ENCODE results near the gene FOXC2. TPM values are rescaled to one million over a fixed set of nuclear protein-coding genes. Genes with fewer than 3 reads are reported as not detected.
"Not testable (repeated sequence)": the region's sequence is repeated elsewhere in the genome, so short reads cannot be mapped to it uniquely, and the experiment has no call there.

Gene FOXC2
- total RNA-seq, 1 donor from 2014 or later, result not detected

GRCh38 chr16:86587487-86587886 is 20.9 kb downstream of the FOXC2 start:
- peaks cover 13% of the 10 kb centered on the region for H3K27me3 Mint-ChIP-seq
- H3K9me3 Mint-ChIP-seq, result no peaks in the 10 kb centered on the region
- DNase-seq, result no peak
- intact Hi-C loops (cut with micrococcal nuclease), result no loop called here
- no peak overlapping the region for H3K4me3 Mint-ChIP-seq
- H3K36me3 Mint-ChIP-seq (ENCODE audit: low read depth), result no peaks in the 10 kb centered on the region
- no peak overlapping the region for H3K27ac Mint-ChIP-seq
- no peaks in the 10 kb centered on the region for H3K4me1 Mint-ChIP-seq

GRCh38 chr16:86587955-86588354 is 21.3 kb downstream of the FOXC2 start:
- H3K9me3 Mint-ChIP-seq; H3K4me1 Mint-ChIP-seq; H3K4me3 Mint-ChIP-seq; H3K36me3 Mint-ChIP-seq (ENCODE audit: low read depth); H3K27ac Mint-ChIP-seq; DNase-seq; intact Hi-C loops (cut with micrococcal nuclease): not testable (repeated sequence)
- H3K27me3 Mint-ChIP-seq, result peaks cover 15% of the 10 kb centered on the region

- Mint-ChIP-seq H3K36me3 (ENCODE audit: low read depth) (no peaks in the 10 kb centered on the region), H3K4me1 (peaks cover 3% of the 10 kb centered on the region), H3K27me3 (peaks cover 25% of the 10 kb centered on the region), H3K9me3 (no peaks in the 10 kb centered on the region), H3K4me3 (no peak overlapping the region), H3K27ac (no peak overlapping the region)
- no peak for DNase-seq
- intact Hi-C loops (cut with micrococcal nuclease), result no loop called here
Observed at GRCh38 chr16:86590501-86591144, 24.0 kb downstream of the FOXC2 start.

GRCh38 chr16:86591270-86591669 is 24.6 kb downstream of the FOXC2 start:
- H3K27ac Mint-ChIP-seq, result no peak overlapping the region
- intact Hi-C loops (cut with micrococcal nuclease), result no loop called here
- no peak for DNase-seq
- H3K27me3 Mint-ChIP-seq, result peaks cover 25% of the 10 kb centered on the region
- H3K9me3 Mint-ChIP-seq, result no peaks in the 10 kb centered on the region
- no peak overlapping the region for H3K4me3 Mint-ChIP-seq
- H3K36me3 Mint-ChIP-seq (ENCODE audit: low read depth), result no peaks in the 10 kb centered on the region
- H3K4me1 Mint-ChIP-seq, result peaks cover 3% of the 10 kb centered on the region

GRCh38 chr16:86593913-86594620 is 27.4 kb downstream of the FOXC2 start:
- intact Hi-C loops (cut with micrococcal nuclease), result no loop called here
- DNase-seq, result no peak
- Mint-ChIP-seq H3K27ac (no peak overlapping the region), H3K27me3 (peaks cover 37% of the 10 kb centered on the region), H3K4me3 (no peak overlapping the region), H3K36me3 (ENCODE audit: low read depth) (no peaks in the 10 kb centered on the region), H3K9me3 (no peaks in the 10 kb centered on the region), H3K4me1 (peaks cover 3% of the 10 kb centered on the region)

GRCh38 chr16:86594721-86595120 is 28.1 kb downstream of the FOXC2 start:
- no peak overlapping the region for H3K4me3 Mint-ChIP-seq
- H3K36me3 Mint-ChIP-seq (ENCODE audit: low read depth), result no peaks in the 10 kb centered on the region
- intact Hi-C loops (cut with micrococcal nuclease), result no loop called here
- peaks cover 39% of the 10 kb centered on the region for H3K27me3 Mint-ChIP-seq
- H3K9me3 Mint-ChIP-seq, result no peaks in the 10 kb centered on the region
- H3K27ac Mint-ChIP-seq, result no peak overlapping the region
- H3K4me1 Mint-ChIP-seq, result peaks cover 3% of the 10 kb centered on the region
- DNase-seq, result no peak

GRCh38 chr16:86595983-86596605 is 29.5 kb downstream of the FOXC2 start:
- no peaks in the 10 kb centered on the region for H3K9me3 Mint-ChIP-seq
- no peak for DNase-seq
- intact Hi-C loops (cut with micrococcal nuclease), result no loop called here
- H3K4me3 Mint-ChIP-seq, result no peak overlapping the region
- H3K4me1 Mint-ChIP-seq, result peaks cover 3% of the 10 kb centered on the region
- no peaks in the 10 kb centered on the region for H3K36me3 Mint-ChIP-seq (ENCODE audit: low read depth)
- H3K27ac Mint-ChIP-seq, result no peak overlapping the region
- peaks cover 46% of the 10 kb centered on the region for H3K27me3 Mint-ChIP-seq

- Mint-ChIP-seq H3K36me3 (ENCODE audit: low read depth) (no peaks in the 10 kb centered on the region), H3K4me1 (peaks cover 3% of the 10 kb centered on the region), H3K27ac (no peak overlapping the region), H3K27me3 (peaks cover 41% of the 10 kb centered on the region), H3K4me3 (no peak overlapping the region), H3K9me3 (no peaks in the 10 kb centered on the region)
- no peak for DNase-seq
- intact Hi-C loops (cut with micrococcal nuclease), result no loop called here
Observed at GRCh38 chr16:86597126-86597879, 30.7 kb downstream of the FOXC2 start.

GRCh38 chr16:86597880-86598606 is 31.4 kb downstream of the FOXC2 start:
- Mint-ChIP-seq H3K27ac (no peak overlapping the region), H3K4me1 (peaks cover 3% of the 10 kb centered on the region), H3K27me3 (peaks cover 38% of the 10 kb centered on the region), H3K36me3 (ENCODE audit: low read depth) (no peaks in the 10 kb centered on the region), H3K4me3 (no peak overlapping the region), H3K9me3 (no peaks in the 10 kb centered on the region)
- no peak for DNase-seq
- intact Hi-C loops (cut with micrococcal nuclease), result no loop called here

- intact Hi-C loops (cut with micrococcal nuclease), result no loop called here
- H3K36me3 Mint-ChIP-seq (ENCODE audit: low read depth), result no peaks in the 10 kb centered on the region
- H3K27ac Mint-ChIP-seq, result no peak overlapping the region
- no peak for DNase-seq
- H3K9me3 Mint-ChIP-seq, result no peaks in the 10 kb centered on the region
- no peak overlapping the region for H3K4me3 Mint-ChIP-seq
- H3K4me1 Mint-ChIP-seq, result no peaks in the 10 kb centered on the region
- peaks cover 31% of the 10 kb centered on the region for H3K27me3 Mint-ChIP-seq
Observed at GRCh38 chr16:86598607-86599565, 32.3 kb downstream of the FOXC2 start.

GRCh38 chr16:86601356-86601755 is 34.7 kb downstream of the FOXC2 start:
- peaks cover 25% of the 10 kb centered on the region for H3K27me3 Mint-ChIP-seq
- peaks cover 6% of the 10 kb centered on the region for H3K4me1 Mint-ChIP-seq
- intact Hi-C loops (cut with micrococcal nuclease), result no loop called here
- H3K27ac Mint-ChIP-seq, result no peak overlapping the region
- no peaks in the 10 kb centered on the region for H3K36me3 Mint-ChIP-seq (ENCODE audit: low read depth)
- no peak for DNase-seq
- no peak overlapping the region for H3K4me3 Mint-ChIP-seq
- H3K9me3 Mint-ChIP-seq, result peaks cover 3% of the 10 kb centered on the region

- H3K27ac Mint-ChIP-seq, result no peak overlapping the region
Observed at GRCh38 chr16:86602521-86602920, 35.9 kb downstream of the FOXC2 start.

More at GRCh38 chr16:86602521-86602920, 35.9 kb downstream of the FOXC2 start:
- no peaks in the 10 kb centered on the region for H3K36me3 Mint-ChIP-seq (ENCODE audit: low read depth)
- H3K27me3 Mint-ChIP-seq, result peaks cover 25% of the 10 kb centered on the region
- H3K4me3 Mint-ChIP-seq, result no peak overlapping the region
- H3K4me1 Mint-ChIP-seq, result peaks cover 6% of the 10 kb centered on the region
- H3K9me3 Mint-ChIP-seq, result peaks cover 7% of the 10 kb centered on the region
- no peak for DNase-seq
- intact Hi-C loops (cut with micrococcal nuclease), result no loop called here

All from activated CD4-positive, alpha-beta T cell treated with anti-CD3 and anti-CD28 coated beads, Interleukin-2, amount 10 ng/mL, durations not matched to agents 24 days and 14 days (primary cell).